CD4-positive, alpha-beta memory T cell (primary cell): ENCODE measurements around the gene RASA3. TPM values are rescaled to one million over a fixed set of nuclear protein-coding genes. Genes with fewer than 3 reads are reported as not detected.

Experiments
- CTCF ChIA-PET: fragments of 350-600 bp; sonication (Branson Sonifier 250); formaldehyde crosslinking; loops from one replicate; lab custom pipeline; 2021; ENCODE audit warnings: inconsistent platforms; ENCODE audit not compliant: partially characterized antibody; lab: Charles Lee
- POLR2A ChIA-PET: fragments of 350-600 bp; sonication (Branson Sonifier 250); formaldehyde crosslinking; loops from one replicate; lab custom pipeline; 2021; ENCODE audit not compliant: partially characterized antibody; lab: Charles Lee
- DNase-seq, 5 donors: peaks; one replicate each; pipeline versions ENCODE4 v3.0.0 to v3.0.0-alpha.2; 2020 to 2022; ENCODE audit warnings: mixed read lengths in 1 of 5
- H3K27ac ChIP-seq: one replicate; pipeline ENCODE4 v1.7.0; 2013; ENCODE audit warnings: low read depth, low read length
- H3K27me3 ChIP-seq: 2 replicates; pipeline ENCODE4 v1.7.0; 2013; ENCODE audit warnings: mild to moderate bottlenecking, low read length, moderate library complexity; ENCODE audit not compliant: insufficient read depth
- H3K36me3 ChIP-seq: 2 replicates; pipeline ENCODE4 v1.7.0; 2013; ENCODE audit warnings: mild to moderate bottlenecking, low read length, moderate library complexity; ENCODE audit not compliant: insufficient read depth
- H3K4me1 ChIP-seq: 2 replicates; pipeline ENCODE4 v1.7.0; 2013; ENCODE audit warnings: mild to moderate bottlenecking, low read length, moderate library complexity; ENCODE audit not compliant: insufficient read depth
- H3K4me3 ChIP-seq, 2 donors: one replicate each; pipeline ENCODE4 v1.7.0; 2013; ENCODE audit warnings: low read length in 2 of 2, mild to moderate bottlenecking in 1 of 2
- H3K9me3 ChIP-seq, 2 donors: one replicate each; pipeline ENCODE4 v1.7.0; 2013; ENCODE audit warnings: low read length in 2 of 2, control low read depth in 1 of 2; ENCODE audit not compliant: control insufficient read depth in 1 of 2
- H3K27ac Mint-ChIP-seq, 7 donors: one replicate each; pipeline ENCODE4 v1.8.0; 2020 to 2021; ENCODE audit warnings: mixed read lengths in 7 of 7, mild to moderate bottlenecking in 6 of 7, inconsistent platforms in 3 of 7, moderate library complexity in 3 of 7
- H3K27me3 Mint-ChIP-seq, 2 donors: one replicate each; pipeline ENCODE4 v1.8.0; 2020 to 2021; ENCODE audit warnings: mixed read lengths in 2 of 2
- H3K36me3 Mint-ChIP-seq, 2 donors: one replicate each; pipeline ENCODE4 v1.8.0; 2020 to 2021; ENCODE audit warnings: mixed read lengths in 2 of 2, inconsistent platforms in 1 of 2, mild to moderate bottlenecking in 1 of 2
- H3K4me1 Mint-ChIP-seq, 4 donors: one replicate each; pipeline ENCODE4 v1.8.0; 2020 to 2021; ENCODE audit warnings: mixed read lengths in 4 of 4, mild to moderate bottlenecking in 1 of 4
- H3K4me3 Mint-ChIP-seq, 8 donors: one replicate each; pipeline ENCODE4 v1.8.0; 2020 to 2021; ENCODE audit warnings: mixed read lengths in 8 of 8, mild to moderate bottlenecking in 7 of 8, moderate library complexity in 6 of 8, inconsistent platforms in 3 of 8
- H3K9me3 Mint-ChIP-seq, 8 donors: one replicate each; pipeline ENCODE4 v1.8.0; 2020 to 2021; ENCODE audit warnings: mixed read lengths in 8 of 8, mild to moderate bottlenecking in 5 of 8, inconsistent platforms in 3 of 8, moderate library complexity in 1 of 8
- intact Hi-C: fragments of 100-400 bp; cut with micrococcal nuclease; formaldehyde crosslinking; loops from one replicate; pipeline ENCODE4 v1.15.1; 2023
- polyA plus RNA-seq, 2 donors: library from polyadenylated mRNA; unstranded; fragments of 300-500 nt; fragmentation: Illumina TruSeq; gene quantifications; one replicate each; pipeline ENCODE4 v1.2.3, GENCODE V29; 2021
- total RNA-seq, 2 experiments: library from RNA; stranded (reverse); gene quantifications; one replicate each; pipeline ENCODE4 v1.2.3, GENCODE V29; 2021

The RASA3 gene
- total and polyA plus RNA-seq, 4 experiments from 2014 or later, result 65.5 to 174 (median 156) TPM

DNA sequence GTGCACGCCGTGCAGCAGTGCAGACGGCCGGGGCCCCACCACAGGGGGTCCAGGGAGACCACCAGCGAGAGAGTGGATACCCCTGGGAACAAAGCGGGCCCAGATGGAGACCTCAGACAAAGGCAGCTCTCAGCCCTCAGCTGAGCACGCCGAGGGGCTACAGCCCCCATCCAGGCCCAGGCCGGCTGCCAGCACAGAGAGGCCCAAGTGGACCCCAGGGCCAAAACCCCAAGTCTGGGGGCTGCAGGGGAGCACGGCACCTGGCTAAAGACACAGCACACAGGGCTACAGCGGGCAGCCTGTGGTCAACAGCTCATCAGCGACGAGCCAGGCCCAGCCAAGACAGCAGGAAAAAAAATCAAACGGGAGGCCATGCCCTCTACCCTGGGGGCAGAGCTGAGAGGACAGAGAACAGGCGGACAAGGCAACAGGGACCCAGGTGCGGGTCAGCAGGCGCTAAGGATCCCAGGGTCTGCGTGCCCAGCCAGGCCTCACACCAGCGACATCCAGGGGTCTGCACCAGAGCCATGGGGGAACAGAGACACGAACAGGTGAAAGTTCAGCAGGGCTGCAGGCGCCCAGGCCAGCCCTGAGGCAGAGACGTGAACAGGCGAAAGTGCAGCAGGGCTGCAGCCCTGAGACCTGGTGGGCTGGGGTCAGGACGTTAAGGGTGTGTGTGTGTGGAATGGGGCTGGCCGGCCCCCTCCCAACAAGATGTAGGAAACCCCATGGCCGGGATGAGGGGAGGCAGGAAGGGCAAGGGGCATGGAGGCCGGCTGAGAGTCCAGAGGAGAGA is 34.3 kb downstream of the RASA3 start:
- Mint-ChIP-seq H3K4me1 (peaks cover 48 to 85% (median 68%) of the 10 kb centered on the region in 4 donors), H3K36me3 (peaks cover 50 to 64% of the 10 kb centered on the region in 2 donors)

DNA sequence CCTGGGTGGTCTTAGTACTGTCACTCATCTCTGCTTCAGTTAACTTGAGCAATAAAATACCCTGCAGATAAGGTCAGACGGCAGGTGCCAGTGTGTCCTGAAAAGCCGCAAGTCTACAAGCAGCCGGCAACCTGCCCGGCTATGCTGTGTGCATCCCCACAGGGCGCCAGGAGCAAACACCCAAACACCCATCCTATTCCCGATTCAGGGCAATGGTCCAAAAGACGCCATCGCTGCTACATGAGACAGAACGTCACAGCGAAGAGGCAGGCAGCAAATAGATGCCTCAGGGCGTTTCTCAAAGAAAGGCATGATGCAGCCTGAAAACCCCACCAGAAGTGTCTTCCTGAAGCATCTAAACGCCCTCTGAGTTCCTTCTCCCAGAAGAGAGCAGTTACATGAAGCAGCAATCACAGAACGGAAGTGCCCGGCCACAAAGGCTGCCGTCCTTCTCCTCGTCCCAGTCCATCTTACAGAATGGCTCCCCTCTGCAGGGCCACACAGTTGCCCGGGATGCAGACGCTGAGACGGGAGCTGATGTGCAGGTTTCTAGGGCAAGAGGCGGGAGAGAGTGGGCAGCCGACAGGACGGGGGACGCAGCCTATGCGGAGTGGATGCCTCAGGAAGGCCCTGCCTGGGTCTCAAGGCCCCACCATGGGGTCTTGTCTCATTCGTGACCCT is 35.1 kb downstream of the RASA3 start:
- peak overlapping the region in 5 of 8 donors; percentile 31 to 70 (median 59) for H3K4me3 Mint-ChIP-seq
- ChIA-PET CTCF (interaction anchor here (1.1 kb wide), 1 partner anchor 11 kb away, joined by 3 read pairs; no protein-coding TSS in a partner anchor), POLR2A (no interaction called here)
- Histone ChIP-seq H3K27ac (no peak overlapping the region), H3K4me3 (no peak overlapping the region), H3K4me1 (peaks cover 74% of the 10 kb centered on the region), H3K36me3 (peaks cover 29% of the 10 kb centered on the region), H3K9me3 (peaks cover 0 to 5% of the 10 kb centered on the region in 2 donors), H3K27me3 (no peaks in the 10 kb centered on the region)
- no peak for DNase-seq
- H3K27me3 Mint-ChIP-seq, result no peaks in the 10 kb centered on the region
- peaks cover 55 to 64% of the 10 kb centered on the region in 2 donors for H3K36me3 Mint-ChIP-seq
- H3K4me1 Mint-ChIP-seq, result peaks cover 46 to 81% (median 64%) of the 10 kb centered on the region in 4 donors
- intact Hi-C loops, result no loop called here
- H3K9me3 Mint-ChIP-seq, result peaks cover 0 to 52% (median 10%) of the 10 kb centered on the region in 8 donors
- H3K27ac Mint-ChIP-seq, result peak overlapping the region; percentile 59 to 91 (median 84)

More for the DNA sequence above, 34.3 kb downstream of the RASA3 start:
- Mint-ChIP-seq H3K4me3 (peak overlapping the region in 7 of 8 donors; percentile 1 to 74 (median 40)), H3K27me3 (no peaks in the 10 kb centered on the region), H3K27ac (peak overlapping the region; percentile 62 to 91 (median 86)), H3K9me3 (peaks cover 0 to 47% (median 8%) of the 10 kb centered on the region in 8 donors)
- intact Hi-C loops, result no loop called here
- Histone ChIP-seq H3K27me3 (no peaks in the 10 kb centered on the region), H3K36me3 (peaks cover 36% of the 10 kb centered on the region), H3K4me1 (peaks cover 81% of the 10 kb centered on the region), H3K9me3 (peaks cover 0 to 2% of the 10 kb centered on the region in 2 donors), H3K27ac (no peak overlapping the region), H3K4me3 (no peak overlapping the region)
- DNase-seq, result peak in 1 of 5 donors; percentile 29
- ChIA-PET CTCF (interaction anchor here (1.1 to 1.6 kb wide), 2 partner anchors 11 to 13 kb away, joined by 3 to 4 read pairs; no protein-coding TSS in a partner anchor), POLR2A (interaction anchor here (1.4 kb wide), 1 partner anchor 26 kb away, joined by 3 read pairs; no protein-coding TSS in a partner anchor)

DNA sequence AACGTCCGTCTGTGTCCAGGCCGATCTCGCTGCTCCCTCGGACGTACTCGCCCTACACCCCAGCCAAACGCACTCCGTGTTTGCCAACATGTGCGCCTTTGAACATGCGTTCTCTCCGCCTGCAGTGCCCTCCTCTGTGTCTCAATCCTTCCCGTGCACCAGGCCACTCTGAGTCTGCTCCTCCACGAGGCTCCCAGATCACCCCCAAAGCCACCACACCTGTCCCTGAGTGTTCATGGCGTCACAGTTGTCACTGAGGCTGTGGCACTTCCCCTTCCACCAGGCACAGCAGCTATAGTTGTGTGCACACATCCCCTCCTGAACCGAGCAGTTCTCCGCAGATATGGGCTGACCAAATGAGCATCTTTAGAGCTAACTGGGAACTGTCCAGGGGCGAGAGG is 35.6 kb downstream of the RASA3 start:
- CTCF ChIA-PET, result interaction anchor here (1.1 kb wide), 1 partner anchor 12 kb away, joined by 3 read pairs; no protein-coding TSS in a partner anchor
- Histone ChIP-seq H3K36me3 (peaks cover 24% of the 10 kb centered on the region), H3K4me3 (no peak overlapping the region), H3K4me1 (peaks cover 68% of the 10 kb centered on the region), H3K9me3 (peaks cover 0 to 5% of the 10 kb centered on the region in 2 donors), H3K27me3 (no peaks in the 10 kb centered on the region), H3K27ac (no peak overlapping the region)
- peak in 1 of 5 donors; percentile 9 for DNase-seq
- POLR2A ChIA-PET, result interaction anchor here (1.4 to 2.4 kb wide), 2 partner anchors 31 to 46 kb away, joined by 4 to 6 read pairs; no protein-coding TSS in a partner anchor
- peaks cover 0 to 57% (median 15%) of the 10 kb centered on the region in 8 donors for H3K9me3 Mint-ChIP-seq
- intact Hi-C loops, result no loop called here
- peak overlapping the region in 6 of 8 donors; percentile 32 to 70 (median 58) for H3K4me3 Mint-ChIP-seq
- H3K27ac Mint-ChIP-seq, result peak overlapping the region; percentile 37 to 89 (median 84)
- H3K4me1 Mint-ChIP-seq, result peaks cover 45 to 81% (median 63%) of the 10 kb centered on the region in 4 donors
- H3K36me3 Mint-ChIP-seq, result peaks cover 60 to 64% of the 10 kb centered on the region in 2 donors
- H3K27me3 Mint-ChIP-seq, result no peaks in the 10 kb centered on the region

DNA sequence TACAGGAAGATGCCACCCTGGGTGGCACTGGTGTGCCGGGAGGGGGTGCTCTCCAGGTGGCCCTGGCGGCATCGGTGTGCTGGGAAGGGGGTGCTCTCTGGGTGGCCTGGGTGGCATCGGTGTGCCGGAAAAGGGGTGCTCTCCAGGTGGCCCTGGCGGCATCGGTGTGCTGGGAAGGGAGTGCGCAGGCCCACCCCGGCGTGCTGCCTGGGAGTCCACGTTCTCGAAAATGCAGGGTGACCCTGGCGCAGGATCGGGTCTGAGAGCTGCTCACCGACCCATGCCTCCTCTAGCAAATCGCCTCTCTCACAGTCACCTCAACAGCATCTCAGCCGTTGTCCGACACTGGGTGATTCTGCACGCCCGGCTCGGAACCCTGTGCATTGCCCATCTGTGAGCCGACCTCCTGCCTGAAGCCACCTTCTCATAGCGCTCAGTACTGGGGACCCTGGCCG is 36.4 kb downstream of the RASA3 start:
- peaks cover 4 to 65% (median 21%) of the 10 kb centered on the region in 8 donors for H3K9me3 Mint-ChIP-seq
- intact Hi-C loops, result no loop called here
- H3K4me1 ChIP-seq, result peaks cover 61% of the 10 kb centered on the region
- peak overlapping the region; percentile 51 to 86 (median 72) for H3K27ac Mint-ChIP-seq
- peaks cover 47 to 81% (median 63%) of the 10 kb centered on the region in 4 donors for H3K4me1 Mint-ChIP-seq
- DNase-seq, result peak in 1 of 5 donors; percentile 12
- ChIA-PET CTCF (no interaction called here), POLR2A (interaction anchor here (1.0 to 2.4 kb wide), 4 partner anchors 13 to 183 kb away, joined by 3 to 6 read pairs (median 4); no protein-coding TSS in a partner anchor)
- no peak overlapping the region for H3K27ac ChIP-seq
- peak overlapping the region in 6 of 8 donors; percentile 12 to 59 (median 32) for H3K4me3 Mint-ChIP-seq
- no peak overlapping the region for H3K4me3 ChIP-seq
- H3K27me3 Mint-ChIP-seq, result no peaks in the 10 kb centered on the region
- H3K9me3 ChIP-seq, result peaks cover 0 to 5% of the 10 kb centered on the region in 2 donors
- no peaks in the 10 kb centered on the region for H3K27me3 ChIP-seq
- H3K36me3 ChIP-seq, result peaks cover 18% of the 10 kb centered on the region
- peaks cover 64% of the 10 kb centered on the region in 2 donors for H3K36me3 Mint-ChIP-seq

DNA sequence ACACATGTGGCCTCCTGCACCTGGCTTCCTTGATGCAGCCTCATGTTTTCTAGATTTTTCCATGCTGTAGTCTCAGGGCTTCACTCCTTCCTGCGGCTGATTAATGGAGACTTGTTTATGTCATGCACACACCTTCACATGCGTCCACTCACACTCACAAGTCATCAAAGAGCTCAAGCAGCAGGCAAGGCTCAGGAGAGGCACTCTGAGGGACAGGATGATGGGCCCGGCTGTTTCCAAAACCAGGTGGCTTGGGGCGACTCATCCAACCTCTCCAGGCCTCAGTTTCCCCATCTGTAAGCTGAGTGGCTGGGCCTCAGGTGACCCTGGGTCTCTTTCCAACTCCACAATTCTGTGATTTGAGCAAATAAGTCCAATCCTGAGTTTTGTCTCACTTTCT is 36.9 kb downstream of the RASA3 start:
- H3K4me1 ChIP-seq, result peaks cover 59% of the 10 kb centered on the region
- Mint-ChIP-seq H3K4me3 (peak overlapping the region in 7 of 8 donors; percentile 12 to 49 (median 30)), H3K27me3 (no peaks in the 10 kb centered on the region), H3K4me1 (peaks cover 47 to 82% (median 62%) of the 10 kb centered on the region in 4 donors), H3K9me3 (peaks cover 4 to 70% (median 22%) of the 10 kb centered on the region in 8 donors), H3K27ac (peak overlapping the region; percentile 57 to 86 (median 82)), H3K36me3 (peaks cover 62 to 64% of the 10 kb centered on the region in 2 donors)
- H3K4me3 ChIP-seq, result no peak overlapping the region
- no peak overlapping the region for H3K27ac ChIP-seq
- H3K9me3 ChIP-seq, result peaks cover 0 to 5% of the 10 kb centered on the region in 2 donors
- peaks cover 13% of the 10 kb centered on the region for H3K36me3 ChIP-seq
- DNase-seq, result peak in 1 of 5 donors; percentile 24
- POLR2A ChIA-PET, result interaction anchor here (0.5 to 2.4 kb wide), 7 partner anchors 14 to 371 kb away, joined by 3 to 6 read pairs (median 3); no protein-coding TSS in a partner anchor
- intact Hi-C loops, result no loop called here
- CTCF ChIA-PET, result interaction anchor here (1.5 kb wide), 1 partner anchor 16 kb away, joined by 3 read pairs; no protein-coding TSS in a partner anchor
- no peaks in the 10 kb centered on the region for H3K27me3 ChIP-seq

DNA sequence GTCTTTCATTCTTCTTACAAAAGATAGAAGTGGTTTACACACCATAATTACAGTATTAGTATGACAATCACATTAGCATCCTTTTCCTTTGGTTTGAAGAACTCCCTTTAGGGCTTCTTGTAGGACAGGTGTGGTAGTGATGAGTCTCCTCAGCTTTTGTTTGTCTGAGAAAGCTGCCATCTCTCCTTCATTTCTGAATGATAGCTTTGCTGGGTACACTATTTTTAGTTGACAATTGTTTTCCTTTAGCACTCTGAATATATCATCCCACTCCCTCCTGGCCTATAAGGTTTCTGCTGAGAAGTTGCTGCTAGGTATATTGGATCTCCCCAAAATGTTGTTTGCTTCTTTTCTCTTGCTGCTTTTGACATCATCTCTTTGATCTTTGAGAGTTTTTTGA is 39.3 kb downstream of the RASA3 start:
- ChIA-PET CTCF (interaction anchor here (2.1 kb wide), 1 partner anchor 10 kb away, joined by 4 read pairs; no protein-coding TSS in a partner anchor), POLR2A (interaction anchor here (0.7 to 1.0 kb wide), 2 partner anchors 28 to 47 kb away, joined by 3 read pairs; no protein-coding TSS in a partner anchor)
- Histone ChIP-seq H3K9me3 (peaks cover 0 to 5% of the 10 kb centered on the region in 2 donors), H3K4me3 (no peak overlapping the region), H3K4me1 (peaks cover 58% of the 10 kb centered on the region), H3K36me3 (peaks cover 13% of the 10 kb centered on the region), H3K27me3 (no peaks in the 10 kb centered on the region), H3K27ac (no peak overlapping the region)
- Mint-ChIP-seq H3K4me1 (peaks cover 45 to 83% (median 58%) of the 10 kb centered on the region in 4 donors), H3K36me3 (peaks cover 58 to 64% of the 10 kb centered on the region in 2 donors), H3K27ac (peak overlapping the region; percentile 32 to 71 (median 54)), H3K9me3 (peaks cover 4 to 78% (median 22%) of the 10 kb centered on the region in 8 donors), H3K27me3 (no peaks in the 10 kb centered on the region), H3K4me3 (peak overlapping the region in 4 of 8 donors; percentile 9 to 30 (median 13))
- intact Hi-C loops, result no loop called here
- DNase-seq, result no peak
